Stimulated activated CD4-positive, alpha-beta T cell treated with anti-CD3 and anti-CD28 coated beads, Interleukin-1b, Interleukin-23, amount 100 ng/mL, for 24 hours (primary cell): ENCODE data around the gene TPCN2.
"Not testable (repeated sequence)": the region's sequence is repeated elsewhere in the genome, so short reads cannot be mapped to it uniquely, and the experiment has no call there.

Experiments used
- DNase-seq, 4 experiments: peaks; one replicate each; pipeline ENCODE4 v3.0.0-alpha.2; 2020; ENCODE audit warnings: low read depth in 4 of 4, low spot score in 1 of 4

Gene TPCN2

DNA sequence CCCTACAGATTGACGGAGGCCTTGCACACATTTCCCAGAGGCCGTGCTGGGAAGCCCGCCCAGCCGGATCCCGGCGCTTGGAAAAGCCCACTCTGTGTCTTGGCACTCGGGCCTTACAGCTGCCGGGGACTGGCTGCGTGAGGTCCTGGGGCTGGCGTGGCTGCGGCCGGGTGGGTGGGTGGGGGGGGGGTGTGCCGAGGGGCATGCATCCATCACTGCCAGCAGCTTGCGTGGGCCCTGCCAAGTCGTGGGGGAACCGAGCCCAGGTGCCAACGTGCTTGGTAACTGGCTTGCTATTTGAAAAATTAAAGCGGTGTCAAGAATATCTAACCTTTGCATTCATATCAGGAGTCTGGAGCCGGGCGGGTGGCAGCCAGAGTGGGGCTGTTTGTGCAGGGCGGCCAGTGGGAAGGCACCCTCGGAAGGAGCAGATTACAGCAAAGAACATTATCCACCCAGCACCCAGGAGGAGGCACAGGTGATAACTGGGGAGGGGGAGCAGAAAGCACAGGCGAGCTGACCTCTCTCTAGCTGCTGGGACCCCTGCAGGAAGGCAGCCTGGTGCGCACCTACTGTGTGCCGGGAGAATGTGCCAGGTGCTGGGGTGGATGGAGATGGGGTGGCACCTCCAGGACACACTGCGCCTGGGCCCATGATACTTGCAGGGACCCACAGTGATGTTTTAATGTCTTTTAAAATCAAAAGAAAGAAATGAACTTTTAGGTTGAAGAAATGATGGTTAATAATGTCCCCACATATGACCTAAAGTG lies 78.5 kb downstream of the TPCN2 start:
- no peak for DNase-seq

DNA sequence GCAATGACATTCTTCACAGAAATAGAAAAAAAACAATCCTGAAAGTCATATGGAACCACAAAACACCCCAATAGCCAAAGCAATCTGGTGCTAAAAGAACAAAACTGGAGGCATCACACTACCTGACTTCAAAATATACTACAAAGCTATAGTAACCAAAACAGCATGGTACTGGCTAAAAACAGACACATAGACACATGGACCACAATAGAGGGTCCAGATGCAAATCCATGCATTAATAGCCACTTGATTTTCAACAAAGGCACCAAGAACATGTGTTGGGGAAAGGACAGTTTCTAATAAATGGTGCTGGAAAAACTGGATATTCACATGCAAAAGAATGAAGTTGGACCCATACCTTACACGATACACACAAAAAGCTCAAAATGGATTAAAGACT lies 79.2 kb downstream of the TPCN2 start:
- DNase-seq, result no peak

DNA sequence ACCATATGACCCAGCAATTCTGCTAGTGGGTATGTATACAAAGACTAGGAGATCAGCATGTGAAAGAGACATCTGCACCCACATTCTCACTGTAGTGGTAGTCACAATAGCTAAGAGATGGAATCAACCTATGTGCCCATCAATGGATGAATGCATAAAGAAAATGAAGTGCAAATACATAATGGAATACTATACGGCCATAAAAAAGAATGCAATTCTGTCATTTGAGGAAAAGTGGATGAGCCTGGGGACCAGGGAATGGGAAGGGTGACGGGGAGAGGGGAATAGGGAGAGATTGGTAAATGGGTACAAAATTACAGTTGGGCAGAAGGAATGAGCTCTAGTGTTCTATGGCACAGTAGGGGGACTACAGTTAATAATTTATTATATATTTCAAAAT lies 80.3 kb downstream of the TPCN2 start:
- DNase-seq, result no peak

DNA sequence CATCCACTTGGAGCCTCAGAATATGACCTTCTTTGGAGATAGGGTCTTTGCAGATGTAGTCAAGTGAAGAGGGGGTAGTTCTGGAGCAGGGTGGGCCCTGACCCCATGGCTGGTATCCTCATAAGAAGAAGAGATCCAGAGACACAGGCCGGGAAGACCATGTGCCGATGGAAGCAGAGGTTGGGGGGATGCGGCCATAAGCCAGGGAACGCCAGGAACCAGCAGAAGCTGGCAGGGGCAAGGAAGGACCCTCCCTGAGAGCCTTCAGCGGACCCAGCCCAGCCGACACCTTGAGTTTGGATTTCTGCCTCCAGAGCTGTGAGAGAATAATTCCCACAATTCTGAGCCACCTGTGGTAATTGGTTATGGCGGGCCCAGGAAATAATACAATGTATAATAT lies 80.9 kb downstream of the TPCN2 start:
- DNase-seq, result no peak

DNA sequence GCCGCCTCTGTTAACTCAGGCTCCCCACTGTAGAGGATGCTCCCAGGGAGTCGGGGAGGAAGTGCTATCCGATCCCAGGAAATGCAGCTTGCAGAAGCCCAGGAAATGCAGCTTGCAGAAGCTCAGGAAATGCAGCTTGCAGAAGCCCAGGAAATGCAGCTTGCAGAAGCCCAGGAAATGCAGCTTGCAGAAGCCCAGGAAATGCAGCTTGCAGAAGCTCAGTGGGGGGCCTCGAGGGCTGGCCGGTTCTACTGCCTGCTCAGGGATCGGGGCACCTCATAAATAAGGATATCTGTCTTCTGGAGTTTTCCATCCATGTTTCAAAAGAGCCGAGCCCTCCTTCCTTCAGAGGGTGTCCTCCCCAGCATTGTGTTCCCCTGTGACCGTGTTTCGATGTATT lies 81.9 kb downstream of the TPCN2 start:
- DNase-seq, result no peak

DNA sequence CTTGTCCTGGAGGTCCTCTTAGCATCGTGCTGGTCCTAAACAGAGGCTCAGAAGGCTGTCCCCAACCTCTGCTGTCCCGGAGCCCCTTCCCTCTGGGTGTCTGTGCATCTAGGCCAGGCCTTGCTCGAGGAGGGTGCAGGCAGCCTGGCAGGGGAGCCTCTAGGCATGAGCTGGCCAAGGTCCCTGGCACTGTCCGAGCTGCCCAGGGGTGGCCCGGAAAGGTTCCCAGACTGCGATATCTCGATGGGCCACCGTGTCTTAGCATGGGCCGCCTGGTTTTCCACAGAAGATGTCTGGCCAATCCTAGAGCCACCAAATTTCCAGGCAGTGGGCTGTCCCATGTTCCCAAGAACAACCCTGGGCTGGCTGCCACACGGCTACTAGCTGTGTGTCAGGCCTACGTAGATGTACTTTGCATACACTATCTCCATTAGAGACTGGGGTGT lies 82.4 kb downstream of the TPCN2 start:
- DNase-seq, result no peak

DNA sequence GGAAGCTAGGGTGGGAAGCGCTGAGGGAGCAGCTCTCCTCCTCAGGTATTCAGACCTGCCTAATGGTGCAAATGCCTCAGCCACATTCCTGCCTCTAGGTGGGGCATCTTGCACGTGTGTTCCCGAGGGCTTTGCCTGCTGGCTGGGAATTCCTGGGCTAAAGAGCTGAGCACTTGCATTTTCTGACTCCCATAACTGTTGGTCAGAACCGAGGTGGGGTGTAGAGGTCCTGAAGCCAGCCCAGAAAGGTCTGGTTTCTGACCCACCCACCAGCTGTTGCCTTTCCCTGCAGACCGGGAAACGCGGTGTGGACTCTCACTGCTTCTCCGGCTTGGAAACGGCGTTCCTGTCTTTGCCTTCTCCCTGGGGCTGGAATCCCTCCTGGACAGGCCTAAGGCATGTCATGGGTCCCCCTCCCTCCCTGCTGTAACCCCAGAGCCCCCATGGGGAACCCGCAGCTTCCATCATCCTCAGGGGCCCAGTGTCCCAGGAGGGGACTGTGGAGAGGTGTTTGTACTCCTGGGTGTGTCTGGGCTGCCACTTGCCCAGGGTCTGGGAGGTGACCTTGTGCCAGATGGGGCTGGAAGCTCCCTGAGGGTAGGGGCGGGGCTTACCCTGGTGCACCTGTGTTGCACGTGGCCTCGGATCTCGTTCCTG lies 83.0 kb downstream of the TPCN2 start:
- no peak for DNase-seq

DNA sequence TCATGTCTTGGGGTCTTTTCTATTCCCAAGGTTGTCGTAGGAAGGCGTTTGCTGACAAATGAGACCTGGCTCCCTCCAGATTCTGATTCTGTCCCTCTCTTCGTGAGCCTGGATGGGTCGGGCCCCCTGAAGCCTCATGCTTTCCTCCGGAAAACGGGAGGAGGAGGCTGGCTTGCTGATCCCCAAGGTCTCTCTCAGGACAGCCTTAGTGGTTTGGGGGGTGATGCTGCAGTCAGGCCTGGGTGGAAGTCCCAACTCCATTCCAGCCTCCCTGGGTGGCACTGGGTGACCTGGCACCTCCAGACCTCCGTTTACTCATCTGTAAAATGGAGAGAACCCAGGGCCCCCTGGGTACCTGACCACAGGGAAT lies 83.6 kb downstream of the TPCN2 start:
- no peak for DNase-seq

DNA sequence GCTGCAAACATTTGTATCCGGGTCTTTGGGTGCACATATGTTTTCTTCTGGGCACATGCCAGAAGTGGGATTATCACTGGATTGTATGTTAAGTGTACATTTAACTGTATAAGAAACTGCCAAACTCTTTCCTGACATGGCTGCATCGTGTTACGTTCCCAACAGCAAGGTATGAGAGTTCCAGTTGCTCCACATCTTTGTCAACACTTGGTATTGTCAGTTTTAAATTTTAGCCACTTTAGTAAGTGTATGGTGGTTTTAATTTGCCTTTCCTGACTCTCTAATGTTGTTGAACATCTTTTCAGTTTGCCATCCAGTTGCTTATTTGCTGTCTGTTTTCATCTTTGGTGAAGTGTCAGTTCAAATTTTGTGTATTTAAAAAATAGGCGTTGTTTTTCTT lies 84.5 kb downstream of the TPCN2 start:
- DNase-seq, result no peak

DNA sequence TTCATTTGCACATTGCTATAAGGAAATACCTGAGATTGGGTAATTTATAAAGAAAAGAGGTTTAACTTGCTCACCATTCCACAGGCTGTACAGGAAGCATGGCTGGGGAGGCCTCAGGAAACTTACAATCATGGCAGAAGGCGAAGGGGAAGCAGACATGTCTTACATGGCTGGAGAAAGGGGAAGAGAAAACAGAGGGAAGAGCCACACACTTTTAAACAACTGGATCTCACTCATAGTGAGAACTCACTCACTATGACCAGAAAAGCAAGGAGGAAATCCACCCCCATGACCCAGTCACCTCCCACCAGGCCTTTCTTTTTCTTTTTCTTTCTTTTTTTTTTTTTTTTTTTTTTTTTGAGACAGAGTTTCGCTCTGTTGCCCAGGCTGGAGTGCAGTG lies 85.5 kb downstream of the TPCN2 start:
- DNase-seq, result not testable (repeated sequence)

DNA sequence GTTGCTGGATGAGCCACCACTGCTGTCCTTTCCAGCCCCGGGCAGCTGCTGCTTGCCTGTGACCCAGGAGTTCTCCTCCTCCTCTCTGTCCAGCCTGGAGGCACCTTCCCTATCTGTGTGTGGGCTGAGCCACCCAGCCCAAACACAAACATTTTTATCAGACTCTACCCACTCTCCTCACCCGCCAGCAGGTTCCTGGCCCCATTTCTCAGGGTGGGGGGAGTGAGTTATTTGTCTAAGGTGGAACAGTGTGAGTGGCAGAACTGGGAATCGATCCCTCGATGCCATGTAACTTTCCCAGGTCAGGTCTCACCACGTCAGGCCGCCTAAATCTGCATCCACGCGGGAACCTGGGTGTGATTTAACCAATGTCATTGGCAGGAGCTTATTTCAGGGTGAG lies 86.2 kb downstream of the TPCN2 start:
- DNase-seq, result no peak

DNA sequence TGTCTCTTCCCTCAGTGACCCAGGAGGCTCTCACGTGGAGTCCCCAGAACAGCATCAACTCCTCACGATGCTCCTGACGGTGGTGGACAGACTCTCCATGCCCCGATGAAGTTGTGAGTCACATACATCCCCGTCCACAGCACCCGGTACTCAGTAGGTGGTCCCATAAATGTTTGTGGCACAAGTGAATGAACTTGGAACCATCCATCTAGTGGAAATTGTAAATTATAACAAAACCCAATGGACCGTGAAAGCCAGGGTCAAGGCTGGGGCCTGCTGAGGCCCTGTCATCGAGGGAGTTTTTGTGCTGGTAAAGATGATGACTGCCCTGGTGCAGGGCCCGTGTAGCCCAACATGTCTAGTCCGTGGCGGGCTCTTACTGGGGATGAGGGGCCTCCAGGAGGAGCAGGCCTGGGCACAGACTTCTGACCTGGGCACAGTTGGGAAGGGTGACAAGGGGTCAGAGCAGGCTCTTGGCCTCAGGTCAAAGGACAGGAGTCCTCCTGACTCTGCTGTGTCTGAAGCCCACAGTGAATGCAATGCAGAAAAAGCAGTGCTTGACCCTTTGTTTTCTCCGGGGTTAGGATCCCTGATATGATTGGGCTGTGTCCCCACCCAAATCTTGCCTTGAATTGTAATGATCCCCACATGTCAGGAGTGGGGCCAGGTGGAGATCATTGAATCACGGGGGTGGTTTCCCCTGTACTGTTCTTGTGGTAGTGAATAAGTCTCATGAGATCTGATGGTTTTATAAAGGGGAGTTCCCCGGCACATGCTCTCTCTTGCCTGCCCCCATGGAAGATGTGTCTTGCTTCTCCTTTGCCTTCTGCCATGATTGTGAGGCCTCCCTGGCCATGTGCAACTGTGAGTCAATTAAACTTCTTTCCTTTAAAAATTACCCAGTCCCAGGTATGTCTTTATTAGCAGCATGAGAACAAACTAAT lies 87.0 kb downstream of the TPCN2 start:
- DNase-seq, result no peak

DNA sequence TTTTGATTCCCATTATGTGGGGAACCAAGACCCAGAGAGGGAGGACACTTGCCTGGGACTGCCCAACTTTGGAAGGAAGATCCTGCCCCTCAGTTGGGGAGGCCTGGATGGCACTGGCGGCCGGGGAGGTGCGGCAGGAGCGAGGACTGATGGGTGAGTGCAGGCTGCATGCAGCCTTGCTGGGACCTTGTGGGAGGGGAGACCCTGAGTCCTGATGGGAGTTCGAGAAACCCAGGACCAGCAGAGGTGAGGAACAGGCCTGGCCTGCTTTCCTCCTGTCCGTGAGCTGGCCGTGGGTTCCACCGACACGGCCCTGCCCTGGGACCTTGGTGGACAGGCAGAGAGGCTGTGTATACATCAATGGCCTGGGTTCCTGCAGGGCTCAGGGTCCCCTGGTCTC lies 87.7 kb downstream of the TPCN2 start:
- DNase-seq, result no peak

DNA sequence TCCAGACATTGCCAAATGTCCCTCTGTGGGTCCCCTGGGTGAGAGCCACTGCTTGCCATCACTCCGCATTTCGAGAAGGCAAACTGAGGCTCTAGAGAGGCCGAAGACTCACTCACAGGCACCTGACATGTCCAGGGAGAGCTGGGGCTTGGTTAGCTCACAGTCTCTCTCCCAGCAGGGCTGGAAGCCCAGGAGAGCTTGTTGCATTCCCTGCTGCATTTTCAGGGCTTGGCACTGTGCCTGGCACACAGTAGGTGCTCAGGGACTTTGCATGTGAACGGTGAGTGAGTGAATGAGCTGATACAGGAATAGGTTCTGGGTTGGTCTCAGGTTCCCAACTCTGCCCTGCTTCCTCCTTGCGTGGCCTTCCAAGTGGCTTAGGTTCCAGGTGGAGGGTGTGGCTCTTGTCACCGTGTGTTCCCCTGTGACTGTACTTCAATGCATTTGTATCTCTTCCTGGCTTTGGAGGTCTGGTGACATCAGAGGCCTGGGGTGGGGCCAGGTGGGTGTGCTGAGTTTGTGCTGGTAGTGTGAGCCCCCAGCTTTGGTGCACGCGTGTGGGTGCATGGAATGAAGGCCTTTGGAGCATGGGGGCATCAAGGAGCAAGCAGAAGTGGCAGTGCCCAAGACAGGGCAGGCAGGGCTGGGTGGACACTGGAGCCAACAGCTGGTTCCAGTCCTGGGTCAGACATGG lies 88.6 kb downstream of the TPCN2 start:
- no peak for DNase-seq

DNA sequence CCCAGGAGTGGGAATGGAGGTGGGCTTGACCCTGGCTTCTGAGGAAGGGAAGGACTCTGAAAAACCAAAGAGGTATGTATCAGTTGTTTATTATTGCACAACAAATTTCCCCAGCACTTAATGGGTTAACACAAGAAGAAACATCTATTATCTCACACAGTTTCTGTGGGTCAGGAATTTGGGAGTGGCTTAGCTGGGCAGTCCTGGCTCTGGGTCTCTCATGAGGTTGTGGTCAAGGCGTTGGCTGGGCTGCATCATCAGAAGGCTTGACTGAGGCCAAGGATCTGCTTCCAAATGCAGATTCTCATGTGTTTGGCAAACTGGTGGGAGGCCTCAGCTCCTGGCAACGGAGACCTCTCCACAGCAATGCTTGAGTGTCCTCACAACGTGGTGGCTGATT lies 89.5 kb downstream of the TPCN2 start:
- no peak for DNase-seq

DNA sequence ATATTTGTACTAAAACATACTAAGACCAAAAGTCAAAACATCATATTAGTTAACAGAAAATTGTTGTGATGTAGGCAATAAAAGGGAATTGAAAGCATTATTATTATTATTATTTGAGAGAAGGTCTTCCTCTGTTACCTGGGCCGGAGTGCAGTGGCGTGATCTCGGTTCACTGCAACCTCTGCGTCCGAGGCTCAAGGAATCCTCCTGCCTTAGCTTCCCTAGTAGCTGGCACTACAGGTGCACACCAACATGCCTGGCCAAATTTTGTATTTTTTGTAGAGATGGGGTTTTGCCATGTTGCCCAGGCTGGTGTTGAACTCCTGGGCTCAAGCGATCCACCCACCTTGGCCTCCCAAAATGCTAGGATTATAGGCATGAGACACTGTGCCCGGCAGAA lies 91.4 kb downstream of the TPCN2 start:
- not testable (repeated sequence) for DNase-seq

DNA sequence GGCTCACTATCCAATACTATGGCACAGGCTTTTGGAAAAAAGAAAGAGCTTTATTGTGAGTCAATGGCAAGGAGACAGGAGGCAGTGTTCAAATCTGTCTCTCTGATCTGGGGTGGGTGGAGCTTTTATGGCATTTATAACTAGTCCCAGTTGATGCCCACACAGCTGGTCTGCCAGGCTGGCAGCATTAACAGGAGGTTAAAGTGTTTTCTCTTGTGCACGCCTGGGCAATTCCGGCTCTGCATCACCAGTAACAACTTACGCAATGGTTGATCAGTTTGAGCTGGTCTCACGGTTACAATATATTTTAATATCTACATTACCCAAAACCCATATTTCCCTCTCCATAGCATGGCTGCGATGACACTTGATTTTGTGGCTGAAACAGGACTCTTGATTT lies 91.9 kb downstream of the TPCN2 start:
- no peak for DNase-seq

DNA sequence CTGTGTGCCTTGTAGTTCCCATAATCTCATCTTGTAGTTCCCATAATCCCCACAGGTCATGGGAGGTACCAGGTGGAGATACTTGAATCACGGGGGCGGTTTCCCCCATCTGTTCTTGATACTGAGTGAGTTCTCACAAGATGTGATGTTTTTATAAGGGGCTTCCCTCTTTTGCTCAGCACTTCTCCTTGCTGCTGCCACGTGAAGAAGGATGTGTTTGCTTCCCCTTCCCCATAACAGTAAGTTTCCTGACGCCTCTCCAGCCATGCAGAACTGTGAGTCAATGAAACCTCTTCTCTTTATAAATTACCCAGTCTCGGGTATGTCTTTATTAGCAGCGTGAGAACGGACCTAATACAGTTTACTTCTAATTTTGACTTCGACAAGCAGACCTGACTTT lies 93.0 kb downstream of the TPCN2 start:
- DNase-seq, result no peak

DNA sequence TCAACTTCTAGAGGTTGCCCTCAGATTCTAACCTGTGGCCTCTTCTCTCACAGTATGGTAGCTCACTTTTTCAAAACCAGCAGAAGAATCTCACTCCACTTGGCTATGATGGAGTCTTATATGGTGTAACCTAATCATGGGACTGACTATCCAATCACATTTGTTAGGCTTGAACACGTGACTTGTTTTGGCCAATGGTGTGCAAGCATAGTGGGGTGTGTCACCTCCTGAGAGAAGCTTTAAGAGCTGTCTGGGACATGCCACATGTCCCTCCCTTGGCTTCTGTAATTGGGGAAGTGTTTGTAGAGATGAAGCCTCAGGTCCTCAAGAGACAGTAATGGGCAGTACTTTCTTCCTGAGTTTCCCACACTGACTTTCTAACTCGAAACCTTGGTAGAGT lies 94.2 kb downstream of the TPCN2 start:
- DNase-seq, result no peak

DNA sequence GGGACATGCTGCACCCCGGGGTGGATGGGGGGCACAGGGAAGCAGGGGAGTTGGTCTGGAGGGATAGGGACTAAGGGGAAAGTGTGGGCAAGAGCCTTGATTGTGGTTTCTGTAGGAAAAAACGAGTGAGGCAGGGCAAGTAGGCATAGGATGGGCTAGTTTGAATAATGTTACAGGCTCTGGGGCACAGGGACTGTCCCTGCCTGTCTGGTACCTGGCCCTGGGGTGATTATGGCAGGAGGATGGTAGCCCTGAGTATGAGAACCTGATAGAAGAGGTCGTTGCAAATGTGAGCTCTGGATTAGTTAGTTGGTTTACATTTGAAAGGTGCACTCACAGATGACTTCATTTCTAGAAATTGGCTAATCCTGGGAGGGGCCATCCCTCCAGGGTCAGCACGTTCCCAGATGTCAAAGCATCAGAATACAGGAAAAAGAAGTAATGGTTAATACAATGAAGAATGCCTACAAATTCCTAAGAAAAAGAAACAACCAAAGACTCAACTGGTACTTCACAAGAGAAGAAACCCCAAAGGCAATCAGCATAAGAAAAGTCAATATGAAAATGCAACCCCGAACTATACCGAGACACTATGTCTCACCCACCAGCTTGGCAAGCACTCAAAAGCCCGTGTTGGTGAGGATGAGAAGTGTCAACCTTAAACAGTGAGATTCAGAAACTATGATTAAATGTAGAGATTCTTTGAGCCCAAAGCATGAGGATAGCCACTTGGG lies 95.8 kb downstream of the TPCN2 start:
- no peak for DNase-seq

DNA sequence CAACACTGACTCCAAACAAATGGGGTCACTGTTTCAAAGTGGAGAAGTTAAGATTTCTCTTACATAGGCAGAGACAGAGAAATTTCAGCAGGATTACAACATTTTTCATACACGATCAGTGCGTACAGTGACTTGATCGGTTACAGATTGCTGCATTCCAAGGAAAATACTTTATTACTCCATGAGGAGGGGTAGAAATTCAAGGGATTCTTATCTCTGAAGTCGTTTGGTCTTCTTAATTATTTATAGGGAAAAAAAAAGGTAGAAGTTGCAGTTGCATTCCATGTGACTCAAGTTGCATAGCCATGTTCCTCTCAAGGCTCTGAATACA lies 96.3 kb downstream of the TPCN2 start:
- no peak for DNase-seq
